ENCODE measurements around the gene RAI14.
"Not testable (repeated sequence)": the region's sequence is repeated elsewhere in the genome, so short reads cannot be mapped to it uniquely, and the experiment has no call there.

The RAI14 gene

GRCh38 chr5:34775886-34776285 is 119.8 kb downstream of the RAI14 start:
- TF ChIP-seq CTCF (conservative IDR thresholded peaks at IDR 0.05) = no peak
- no peak for TF ChIP-seq ZFX (IDR thresholded peaks at IDR 0.05)
- no peak overlapping the region for H3K27ac ChIP-seq

DNA sequence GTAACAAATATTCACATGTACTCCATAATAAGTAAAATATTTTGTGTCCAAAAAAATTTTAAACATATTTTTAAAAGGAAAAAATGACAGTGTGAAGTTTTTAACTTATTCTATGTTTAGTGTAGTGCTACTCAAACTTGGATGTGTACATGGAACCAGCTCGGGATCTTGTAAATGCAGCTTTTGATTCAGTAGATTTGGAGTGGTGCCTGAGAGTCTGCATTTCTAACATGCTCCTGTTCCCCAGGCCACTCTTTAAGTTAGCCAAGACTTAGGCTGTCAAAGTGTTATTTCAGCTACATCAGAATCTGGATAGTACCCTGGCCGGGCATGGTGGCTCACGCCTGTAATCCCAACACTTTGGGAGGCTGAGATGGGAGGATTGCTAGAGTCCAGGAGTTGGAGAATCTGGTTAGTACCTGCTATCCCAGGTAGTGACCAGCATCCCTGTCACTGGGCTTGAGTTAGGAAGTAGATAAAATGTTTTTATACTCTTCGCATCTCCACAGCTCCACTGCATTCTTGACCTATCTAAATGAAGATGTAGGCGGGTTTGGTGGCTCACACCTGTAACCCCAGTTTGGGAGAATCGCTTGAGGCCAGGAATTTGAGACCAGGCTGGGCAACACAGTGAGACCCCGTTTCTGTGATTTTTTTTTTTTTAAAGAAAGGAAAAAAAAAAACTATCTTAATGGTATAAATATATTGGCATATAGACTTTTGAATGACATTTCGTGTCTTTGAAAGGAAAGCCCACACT is 122.1 kb downstream of the RAI14 start:
- no peak overlapping the region for H3K27ac ChIP-seq
- TF ChIP-seq ZFX (IDR thresholded peaks at IDR 0.05) (no peak), CTCF (conservative IDR thresholded peaks at IDR 0.05) (no peak)

- H3K27ac ChIP-seq = not testable (repeated sequence)
These were observed 127.8 kb downstream of the RAI14 start for GRCh38 chr5:34783892-34784291.

GRCh38 chr5:34787035-34787434 is 130.9 kb downstream of the RAI14 start:
- TF ChIP-seq CTCF (conservative IDR thresholded peaks at IDR 0.05) (no peak), ZFX (IDR thresholded peaks at IDR 0.05) (no peak)
- no peak overlapping the region; the same call in 1 of the 2 replicates for H3K27ac ChIP-seq

DNA sequence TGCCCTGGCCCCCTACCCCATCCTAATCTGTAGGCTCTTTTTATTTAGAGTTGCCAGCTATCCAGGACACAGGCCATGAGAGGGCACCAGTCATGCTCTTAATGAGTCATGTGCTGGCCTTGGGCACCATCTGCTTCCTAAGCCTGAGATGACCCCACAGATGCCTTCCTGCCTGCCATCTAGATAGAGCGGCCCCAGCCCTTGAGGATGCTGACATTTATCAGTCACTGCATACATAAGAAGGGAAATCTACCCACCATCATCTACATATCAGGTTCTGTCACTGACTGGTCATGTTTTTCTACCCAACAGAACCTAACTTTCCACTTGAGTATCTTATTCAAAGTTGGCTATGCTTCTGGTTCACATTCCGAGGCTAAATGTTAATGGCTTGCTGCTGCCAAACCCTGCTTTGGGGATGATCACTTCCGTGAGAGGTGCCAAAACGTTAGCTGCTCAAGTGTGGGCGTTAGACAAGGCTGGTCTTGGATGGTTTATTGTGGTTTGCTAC is 132.9 kb downstream of the RAI14 start:
- H3K27ac ChIP-seq = no peak overlapping the region

DNA sequence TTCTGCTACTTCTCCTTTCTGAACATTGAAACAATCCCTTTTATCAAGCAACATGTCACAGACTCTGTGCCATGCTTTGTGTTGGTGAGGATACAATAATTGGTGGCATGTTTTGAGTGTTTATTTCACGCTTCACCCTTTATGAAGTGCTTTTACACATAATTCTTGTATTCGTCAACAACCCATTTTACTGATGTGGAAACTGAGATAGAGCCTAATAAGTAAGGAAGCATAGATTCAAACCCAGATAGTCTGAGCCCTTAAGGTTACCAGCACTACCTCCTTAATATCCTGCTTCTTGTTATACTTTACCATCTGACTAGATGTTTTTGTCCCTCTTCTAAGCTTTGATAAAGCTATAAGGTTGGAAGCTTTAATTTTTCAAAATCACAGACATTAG is 133.5 kb downstream of the RAI14 start:
- TF ChIP-seq CTCF (conservative IDR thresholded peaks at IDR 0.05) = no peak
- no peak for TF ChIP-seq ZFX (IDR thresholded peaks at IDR 0.05)
- no peak overlapping the region for H3K27ac ChIP-seq

More for the DNA sequence above, 132.9 kb downstream of the RAI14 start:
- no peak for TF ChIP-seq CTCF (conservative IDR thresholded peaks at IDR 0.05)
- TF ChIP-seq ZFX (IDR thresholded peaks at IDR 0.05) = no peak

GRCh38 chr5:34790069-34790468 is 133.9 kb downstream of the RAI14 start:
- TF ChIP-seq ZFX (IDR thresholded peaks at IDR 0.05) (no peak), CTCF (conservative IDR thresholded peaks at IDR 0.05) (no peak)
- no peak overlapping the region for H3K27ac ChIP-seq

DNA sequence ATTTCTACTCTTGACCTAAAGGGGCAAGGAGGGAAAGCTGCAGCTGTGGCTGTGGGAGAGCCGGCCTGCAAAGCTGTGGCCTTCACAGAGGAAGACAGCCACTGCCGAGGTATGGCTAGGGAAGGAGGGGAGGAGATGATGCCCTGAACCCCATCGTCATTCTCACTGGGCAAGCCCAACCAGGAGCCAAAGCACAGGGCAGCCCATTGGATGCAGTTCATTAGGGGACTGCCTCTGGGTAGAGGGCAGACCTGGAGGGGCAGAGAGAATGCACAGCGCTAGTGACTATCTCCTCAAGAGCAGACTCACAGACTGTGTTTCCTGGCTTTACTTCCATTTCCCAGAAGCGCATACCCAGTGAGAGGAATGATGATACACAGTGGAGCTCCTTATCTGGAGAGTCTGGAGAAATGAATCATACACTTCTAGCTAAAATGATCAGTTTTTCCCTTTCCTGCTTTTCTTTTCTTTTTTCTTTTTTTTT is 135.7 kb downstream of the RAI14 start:
- TF ChIP-seq ZFX (IDR thresholded peaks at IDR 0.05) (no peak), CTCF (conservative IDR thresholded peaks at IDR 0.05) (no peak)

More for the DNA sequence above, 135.7 kb downstream of the RAI14 start:
- H3K27ac ChIP-seq = no peak overlapping the region

Data from C4-2B (cell line).